Aorta (tissue), 5 donors: ENCODE results near the gene CMIP. TPM values are rescaled to one million over a fixed set of nuclear protein-coding genes. Genes with fewer than 3 reads are reported as not detected.

Experiments
- ATAC-seq: fragments of 200-7000 bp; cut with Tn5 transposase; one replicate; pipeline ENCODE4 v1.9.1; 2022; ENCODE audit warnings: moderate library complexity; ENCODE audit not compliant: low FRiP score
- DNase-seq, 2 donors: peaks; one replicate each; pipeline ENCODE4 v3.0.0-alpha.2; 2020
- H3K27ac ChIP-seq, 2 donors: one replicate each; pipeline ENCODE4 v1.5.1; 2013; ENCODE audit warnings: low read length in 2 of 2, mild to moderate bottlenecking in 2 of 2, moderate library complexity in 2 of 2, control low read depth in 1 of 2, inconsistent platforms in 1 of 2, low read depth in 1 of 2
- H3K27me3 ChIP-seq, 2 donors: one replicate each; pipeline ENCODE4 v1.6.1; 2013; ENCODE audit warnings: control low read depth in 1 of 2, low read length in 1 of 2, mild to moderate bottlenecking in 1 of 2, moderate library complexity in 1 of 2; ENCODE audit not compliant: insufficient read depth in 2 of 2, control insufficient read depth in 1 of 2
- H3K36me3 ChIP-seq, 2 donors: one replicate each; pipeline ENCODE4 v1.6.1; 2013; ENCODE audit warnings: control low read depth in 1 of 2, low read length in 1 of 2, mild to moderate bottlenecking in 1 of 2; ENCODE audit not compliant: insufficient read depth in 2 of 2, control insufficient read depth in 1 of 2
- H3K4me1 ChIP-seq, 2 donors: one replicate each; pipeline ENCODE4 v1.6.1; 2013; ENCODE audit warnings: low read length in 2 of 2, control low read depth in 1 of 2, mild to moderate bottlenecking in 1 of 2, moderate library complexity in 1 of 2; ENCODE audit not compliant: insufficient read depth in 2 of 2, control insufficient read depth in 1 of 2
- H3K4me3 ChIP-seq, 2 donors: one replicate each; pipeline ENCODE4 v1.5.1; 2013; ENCODE audit warnings: low read length in 2 of 2, control low read depth in 1 of 2, mild to moderate bottlenecking in 1 of 2
- H3K9me3 ChIP-seq: one replicate; pipeline ENCODE4 v1.6.1; 2013; ENCODE audit warnings: mild to moderate bottlenecking, low read length; ENCODE audit not compliant: control insufficient read depth
- WGBS, 2 donors: extraction: QIAGEN DNeasy Blood & Tissue Kit; methylation state at CpG; one replicate each; pipeline ENCODE4 v1.1.7; 2013; 5-methylcytosine and 5-hydroxymethylcytosine counted together
- intact Hi-C, 2 donors: fragments of 100-400 bp; cut with DNase I; formaldehyde crosslinking; loops; one replicate each; pipeline versions ENCODE4 v1.14.2 to v1.15.0; 2022
- polyA plus RNA-seq, 2 donors: library from polyadenylated mRNA; stranded (reverse); fragments of 200-250 nt; gene quantifications; one replicate each; pipeline ENCODE4 v1.2.3, GENCODE V29; 2013
- total RNA-seq, 2 donors: library from RNA; stranded (reverse); fragmentation: NEBNext Ultra II Directional; extraction: Animal tissue kit (Norgen Biotek cat#: 25700); gene quantifications; one replicate each; pipeline ENCODE4 v1.2.1, GENCODE V29; 2021
- donor health status: healthy with polysubstance abuse.
- donor health status: Bipolar disorder and iron deficiency.
- donor health status: DM: no; HTN: no; CAD: no.
- donor health status: DM: no; HTN: no; CAD: no.
- donor health status: DM: yes; HTN: yes; CAD: no.

The CMIP gene
- total and polyA plus RNA-seq, 4 donors: 2.4 to 96.3 (median 27.9) TPM

- no peak overlapping the region for H3K4me3 ChIP-seq
- DNase-seq: no peak
- no peak for ATAC-seq
- no peaks in the 10 kb centered on the region for H3K9me3 ChIP-seq
- no peak overlapping the region for H3K27ac ChIP-seq
- WGBS, 2 donors: 66 to 79% methylated on average over 11 of the region's 11 CpGs
- intact Hi-C loops: no loop called here
- no peaks in the 10 kb centered on the region for H3K27me3 ChIP-seq
- H3K4me1 ChIP-seq: no peaks in the 10 kb centered on the region
- H3K36me3 ChIP-seq: no peaks in the 10 kb centered on the region
Measured at GRCh38 chr16:81484908-81485624, 40.5 kb downstream of the CMIP start.

DNA sequence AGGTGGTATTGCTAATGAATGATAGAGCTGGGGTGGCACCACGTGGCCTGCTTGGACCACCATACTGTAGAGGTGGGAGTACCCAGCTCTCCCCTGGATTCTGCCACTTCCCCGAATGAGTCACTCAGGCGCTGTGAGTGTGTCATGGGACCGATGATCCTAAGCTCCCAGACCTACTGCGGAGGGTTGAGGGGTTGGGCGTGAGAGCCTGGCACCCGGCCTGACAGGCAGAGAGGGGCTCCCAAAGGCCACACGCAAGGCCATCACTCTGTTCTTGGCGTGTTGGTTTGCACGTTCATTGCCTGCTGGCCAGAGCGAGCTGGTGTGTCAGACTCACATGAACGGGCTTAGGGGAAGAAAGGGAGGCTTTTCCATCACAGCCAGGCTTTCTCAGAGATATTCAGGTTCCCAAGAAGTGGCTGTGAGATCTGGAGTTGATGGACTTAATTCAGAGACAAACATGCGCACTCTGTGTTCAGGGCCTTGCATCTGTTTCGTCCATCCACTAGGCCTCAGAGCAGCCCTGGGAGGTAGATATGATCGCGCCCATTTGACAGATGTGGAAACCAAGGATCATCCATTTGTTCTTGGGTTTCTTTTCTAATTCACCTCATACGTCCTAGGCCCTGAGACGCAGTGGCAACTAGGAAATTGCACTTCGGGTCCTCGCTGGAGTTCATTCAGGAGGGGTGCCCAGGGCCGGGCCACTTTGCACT is 41.4 kb downstream of the CMIP start:
- peak; percentile 39 for ATAC-seq
- no peak overlapping the region for H3K27ac ChIP-seq

DNA sequence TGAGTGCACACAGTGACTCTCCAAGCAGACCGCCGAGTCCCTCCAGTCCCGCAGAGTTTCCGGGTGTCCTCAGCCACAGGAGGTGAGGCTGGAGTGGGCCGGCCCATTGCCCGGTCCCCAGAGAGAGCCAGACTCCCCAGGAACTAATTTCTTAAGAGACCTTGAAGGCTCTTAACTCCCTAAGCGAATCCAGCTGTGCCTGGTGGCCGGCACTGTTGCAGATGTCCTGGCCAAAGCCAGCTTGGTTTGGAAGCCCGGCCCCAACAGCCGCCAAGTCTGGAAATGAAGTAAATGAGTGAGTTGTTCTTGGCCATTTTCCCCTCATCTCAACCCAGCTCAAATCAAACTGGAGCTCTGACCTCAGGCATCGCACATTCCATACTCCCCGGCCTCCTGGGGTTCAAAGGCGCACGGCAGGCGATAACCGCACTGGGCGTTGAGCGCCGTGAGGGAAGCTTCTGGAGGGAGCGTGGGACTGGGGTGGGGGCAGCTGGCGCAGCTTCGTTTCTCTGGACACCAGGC is 42.0 kb downstream of the CMIP start:
- no peak overlapping the region for H3K27ac ChIP-seq
- H3K36me3 ChIP-seq: no peaks in the 10 kb centered on the region
- DNase-seq (peak; percentile 79 to 85), ATAC-seq (peak; percentile 62)
- no peaks in the 10 kb centered on the region for H3K27me3 ChIP-seq
- no peaks in the 10 kb centered on the region for H3K4me1 ChIP-seq
- 3 to 9% methylated on average over 22 of the region's 22 CpGs for WGBS, 2 donors
- no peaks in the 10 kb centered on the region for H3K9me3 ChIP-seq
- intact Hi-C loops: no loop called here
- no peak overlapping the region for H3K4me3 ChIP-seq

More for the DNA sequence above, 41.4 kb downstream of the CMIP start:
- H3K9me3 ChIP-seq: no peaks in the 10 kb centered on the region
- 63 to 78% methylated on average over 21 of the region's 21 CpGs for WGBS, 2 donors
- H3K4me1 ChIP-seq: no peaks in the 10 kb centered on the region
- H3K36me3 ChIP-seq: no peaks in the 10 kb centered on the region
- no peak for DNase-seq
- no peaks in the 10 kb centered on the region for H3K27me3 ChIP-seq
- no peak overlapping the region for H3K4me3 ChIP-seq
- intact Hi-C loops: no loop called here

- Histone ChIP-seq H3K4me1 (no peaks in the 10 kb centered on the region), H3K27me3 (no peaks in the 10 kb centered on the region), H3K36me3 (no peaks in the 10 kb centered on the region), H3K27ac (no peak overlapping the region), H3K9me3 (no peaks in the 10 kb centered on the region), H3K4me3 (no peak overlapping the region)
- no peak for ATAC-seq
- DNase-seq: no peak
- WGBS, 2 donors: 39 to 67% methylated on average over 14 of the region's 14 CpGs
- intact Hi-C loops: no loop called here
Measured at GRCh38 chr16:81487301-81487720, 42.7 kb downstream of the CMIP start.

GRCh38 chr16:81488687-81489411 is 44.2 kb downstream of the CMIP start:
- Histone ChIP-seq H3K4me3 (no peak overlapping the region), H3K4me1 (no peaks in the 10 kb centered on the region), H3K27me3 (no peaks in the 10 kb centered on the region), H3K27ac (no peak overlapping the region), H3K9me3 (no peaks in the 10 kb centered on the region), H3K36me3 (no peaks in the 10 kb centered on the region)
- 96% methylated on average over 7 of the region's 7 CpGs for WGBS, 2 donors
- no peak for ATAC-seq
- intact Hi-C loops: no loop called here
- DNase-seq: peak in 1 of 2 donors; percentile 46

- intact Hi-C loops: no loop called here
- WGBS, 2 donors: 81 to 87% methylated on average over 12 of the region's 12 CpGs
- H3K4me1 ChIP-seq: no peaks in the 10 kb centered on the region
- DNase-seq: peak in 1 of 2 donors; percentile 44
- no peaks in the 10 kb centered on the region for H3K27me3 ChIP-seq
- no peak for ATAC-seq
- H3K4me3 ChIP-seq: no peak overlapping the region
- H3K9me3 ChIP-seq: no peaks in the 10 kb centered on the region
- no peaks in the 10 kb centered on the region for H3K36me3 ChIP-seq
- no peak overlapping the region for H3K27ac ChIP-seq
Measured at GRCh38 chr16:81489547-81490267, 45.1 kb downstream of the CMIP start.

GRCh38 chr16:81491541-81492188 is 47.1 kb downstream of the CMIP start:
- intact Hi-C loops: no loop called here
- 92 to 95% methylated on average over 18 of the region's 18 CpGs for WGBS, 2 donors
- no peak overlapping the region for H3K27ac ChIP-seq

DNA sequence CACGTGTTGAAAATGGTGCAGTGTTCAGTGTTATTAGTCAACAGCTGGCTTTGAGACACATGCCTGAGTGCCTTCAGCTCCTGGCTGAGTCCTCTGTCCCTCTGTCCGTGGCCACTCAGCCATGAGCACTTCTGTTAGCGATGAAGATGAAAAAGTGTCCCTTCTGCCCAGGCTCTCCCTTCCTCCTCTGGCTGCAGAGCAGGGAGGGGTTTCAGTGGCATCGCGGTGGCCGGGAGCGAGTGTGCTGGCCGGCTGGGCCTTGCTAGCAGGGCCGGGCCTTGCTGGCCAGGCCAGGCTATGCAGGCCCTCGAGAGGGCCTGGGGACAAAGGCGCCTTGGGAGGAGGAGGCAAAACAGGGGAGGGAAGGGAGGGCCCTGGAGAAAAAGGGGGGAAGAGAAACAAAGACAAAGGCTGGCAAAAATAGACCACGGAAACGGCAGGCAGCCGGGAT is 47.7 kb downstream of the CMIP start:
- no peak overlapping the region for H3K4me3 ChIP-seq
- intact Hi-C loops: no loop called here
- no peaks in the 10 kb centered on the region for H3K4me1 ChIP-seq
- ATAC-seq (peak; percentile 30), DNase-seq (peak in 1 of 2 donors; percentile 42)
- H3K27me3 ChIP-seq: no peaks in the 10 kb centered on the region
- no peaks in the 10 kb centered on the region for H3K9me3 ChIP-seq
- 89 to 92% methylated on average over 14 of the region's 14 CpGs for WGBS, 2 donors
- H3K36me3 ChIP-seq: no peaks in the 10 kb centered on the region
- no peak overlapping the region for H3K27ac ChIP-seq

More at GRCh38 chr16:81491541-81492188, 47.1 kb downstream of the CMIP start:
- no peaks in the 10 kb centered on the region for H3K27me3 ChIP-seq
- H3K4me1 ChIP-seq: no peaks in the 10 kb centered on the region
- H3K9me3 ChIP-seq: no peaks in the 10 kb centered on the region
- H3K36me3 ChIP-seq: no peaks in the 10 kb centered on the region
- DNase-seq: peak in 1 of 2 donors; percentile 5
- ATAC-seq: no peak
- no peak overlapping the region for H3K4me3 ChIP-seq
